GM20000 (cell line): Measurements from ENCODE around the gene CRYGS.

Source experiments
- DNase-seq: peaks from one replicate; pipeline ENCODE4 v3.0.0; 2012; ENCODE audit warnings: low spot score
- CTCF ChIP-seq: IDR thresholded peaks from 2 replicates; pipeline ENCODE4 v1.5.1; 2012; ENCODE audit warnings: mild to moderate bottlenecking, control low read depth; ENCODE audit errors: extremely low read depth, missing control alignments

The CRYGS gene

GRCh38 chr3:186551387-186551786 lies 7.2 kb upstream of the CRYGS start:
- no peak for DNase-seq
- no peak for TF ChIP-seq CTCF

GRCh38 chr3:186549497-186549896 lies 5.3 kb upstream of the CRYGS start:
- TF ChIP-seq CTCF, result no peak
- DNase-seq, result no peak

GRCh38 chr3:186540835-186541226 lies 3.3 kb downstream of the CRYGS start:
- TF ChIP-seq CTCF, result no peak
- no peak for DNase-seq

- DNase-seq, result peak; percentile 58
- peak; percentile 50 for TF ChIP-seq CTCF
Observed at GRCh38 chr3:186540221-186540834, 3.9 kb downstream of the CRYGS start.

GRCh38 chr3:186538779-186539178 lies 5.4 kb downstream of the CRYGS start:
- TF ChIP-seq CTCF, result no peak
- DNase-seq, result peak; percentile 41

GRCh38 chr3:186536883-186537844 lies 7.0 kb downstream of the CRYGS start:
- DNase-seq, result no peak

More at GRCh38 chr3:186536883-186537844, 7.0 kb downstream of the CRYGS start:
- TF ChIP-seq CTCF, result no peak
